Measurements from ENCODE around the gene SLC4A2.

Gene SLC4A2

GRCh38 chr7:151078233-151079040, 19.0 kb downstream of the SLC4A2 start:
- H3K23ac ChIP-seq (ENCODE audit: low read depth, low read length, poor library complexity) = peak overlapping the region; percentile 85
- H3K27ac ChIP-seq (replicated peaks; ENCODE audit: low read length) = peak overlapping the region; percentile 46
- peak overlapping the region; percentile 49 for H2BK15ac ChIP-seq (ENCODE audit: low read length)
- peak overlapping the region; percentile 75 for H2BK5ac ChIP-seq (ENCODE audit: low read length)
- no peak overlapping the region for H4K91ac ChIP-seq (ENCODE audit: low read depth, low read length, poor library complexity)
- no peaks in the 10 kb centered on the region for H3K27me3 ChIP-seq (ENCODE audit: control insufficient read depth in 3 of 3, insufficient read depth in 3 of 3, low read depth in 1 of 3, low read length in 3 of 3)
- no peak overlapping the region for H2BK120ac ChIP-seq (ENCODE audit: low read depth, low read length)
- no peak overlapping the region for H4K8ac ChIP-seq (ENCODE audit: low read depth, low read length)
- H3K36me3 ChIP-seq (replicated peaks in 1 of 2; ENCODE audit: control insufficient read depth in 2 of 2, insufficient read depth in 2 of 2, low read length in 2 of 2) = peaks cover 26 to 67% of the 10 kb centered on the region in 2 donors
- no peak overlapping the region for H3K9ac ChIP-seq (ENCODE audit: low read depth, low read length, poor library complexity)
- DNase-seq (ENCODE audit: low spot score) = no peak
- H3K18ac ChIP-seq (ENCODE audit: low read length) = peak overlapping the region; percentile 28
- H2BK12ac ChIP-seq (ENCODE audit: low read length) = no peak overlapping the region
- peaks cover 0 to 3% of the 10 kb centered on the region in 2 donors for H3K9me3 ChIP-seq (replicated peaks in 1 of 2; ENCODE audit: control insufficient read depth in 2 of 2, insufficient read depth in 1 of 2, low read depth in 1 of 2, low read length in 2 of 2)
- H3K79me1 ChIP-seq (ENCODE audit: low read depth, low read length) = peaks cover 19% of the 10 kb centered on the region
- WGBS, 2 donors (ENCODE audit: extremely low coverage in 2 of 2, insufficient read length in 2 of 2, insufficient replicate concordance in 1 of 2) = no CpG with 5 or more reads among the region's 22 CpGs
- peaks cover 25 to 31% of the 10 kb centered on the region in 2 donors for H3K4me1 ChIP-seq (ENCODE audit: control insufficient read depth in 2 of 2, insufficient read depth in 1 of 2, low read depth in 1 of 2, low read length in 2 of 2)
- H3K4me2 ChIP-seq (ENCODE audit: insufficient read depth, low read length, poor library complexity, severe bottlenecking) = peak overlapping the region; percentile 11
- no peak overlapping the region for H3K14ac ChIP-seq (ENCODE audit: low read length)
- H2AK5ac ChIP-seq (ENCODE audit: low read depth, low read length) = peak overlapping the region; percentile 46
- peak overlapping the region in 1 of 2 donors; percentile 99 for H3K4me3 ChIP-seq (ENCODE audit: low read length in 2 of 2)
- H2AFZ ChIP-seq (ENCODE audit: low read length) = no peak overlapping the region
- no peak overlapping the region for H3K4ac ChIP-seq (ENCODE audit: low read length)

GRCh38 chr7:151079199-151079910, 20.0 kb downstream of the SLC4A2 start:
- Histone ChIP-seq H4K91ac (ENCODE audit: low read depth, low read length, poor library complexity) (no peak overlapping the region), H2BK5ac (ENCODE audit: low read length) (peak overlapping the region; percentile 87), H3K18ac (ENCODE audit: low read length) (no peak overlapping the region), H3K4me3 (ENCODE audit: low read length in 2 of 2) (peak overlapping the region; percentile 89 to 99), H3K4me1 (ENCODE audit: control insufficient read depth in 2 of 2, insufficient read depth in 1 of 2, low read depth in 1 of 2, low read length in 2 of 2) (peaks cover 28 to 31% of the 10 kb centered on the region in 2 donors), H2BK15ac (ENCODE audit: low read length) (no peak overlapping the region), H3K14ac (ENCODE audit: low read length) (no peak overlapping the region), H3K23ac (ENCODE audit: low read depth, low read length, poor library complexity) (peak overlapping the region; percentile 16), H3K27ac (replicated peaks; ENCODE audit: low read length) (no peak overlapping the region), H3K9ac (ENCODE audit: low read depth, low read length, poor library complexity) (no peak overlapping the region), H3K4me2 (ENCODE audit: insufficient read depth, low read length, poor library complexity, severe bottlenecking) (peak overlapping the region; percentile 96), H2AFZ (ENCODE audit: low read length) (no peak overlapping the region), H2AK5ac (ENCODE audit: low read depth, low read length) (peak overlapping the region; percentile 99), H2BK120ac (ENCODE audit: low read depth, low read length) (no peak overlapping the region), H3K27me3 (ENCODE audit: control insufficient read depth in 3 of 3, insufficient read depth in 3 of 3, low read depth in 1 of 3, low read length in 3 of 3) (peaks cover 0 to 2% (median 0%) of the 10 kb centered on the region in 3 experiments), H3K4ac (ENCODE audit: low read length) (no peak overlapping the region), H2BK12ac (ENCODE audit: low read length) (no peak overlapping the region), H4K8ac (ENCODE audit: low read depth, low read length) (peak overlapping the region; percentile 89), H3K9me3 (replicated peaks in 1 of 2; ENCODE audit: control insufficient read depth in 2 of 2, insufficient read depth in 1 of 2, low read depth in 1 of 2, low read length in 2 of 2) (peaks cover 0 to 3% of the 10 kb centered on the region in 2 donors), H3K36me3 (replicated peaks in 1 of 2; ENCODE audit: control insufficient read depth in 2 of 2, insufficient read depth in 2 of 2, low read length in 2 of 2) (peaks cover 20 to 58% of the 10 kb centered on the region in 2 donors), H3K79me1 (ENCODE audit: low read depth, low read length) (peaks cover 19% of the 10 kb centered on the region)
- no peak for DNase-seq (ENCODE audit: low spot score)
- no CpG with 5 or more reads among the region's 27 CpGs for WGBS, 2 donors (ENCODE audit: extremely low coverage in 2 of 2, insufficient read length in 2 of 2, insufficient replicate concordance in 1 of 2)

GRCh38 chr7:151080067-151080521, 20.7 kb downstream of the SLC4A2 start:
- WGBS, 2 donors (ENCODE audit: extremely low coverage in 2 of 2, insufficient read length in 2 of 2, insufficient replicate concordance in 1 of 2) = no CpG with 5 or more reads among the region's 31 CpGs

More at GRCh38 chr7:151080067-151080521, 20.7 kb downstream of the SLC4A2 start:
- Histone ChIP-seq H3K27me3 (ENCODE audit: control insufficient read depth in 3 of 3, insufficient read depth in 3 of 3, low read depth in 1 of 3, low read length in 3 of 3) (peaks cover 0 to 2% (median 0%) of the 10 kb centered on the region in 3 experiments), H3K36me3 (replicated peaks in 1 of 2; ENCODE audit: control insufficient read depth in 2 of 2, insufficient read depth in 2 of 2, low read length in 2 of 2) (peaks cover 14 to 51% of the 10 kb centered on the region in 2 donors), H4K8ac (ENCODE audit: low read depth, low read length) (peak overlapping the region; percentile 92), H2BK12ac (ENCODE audit: low read length) (peak overlapping the region; percentile 54), H3K14ac (ENCODE audit: low read length) (peak overlapping the region; percentile 89), H3K27ac (replicated peaks; ENCODE audit: low read length) (peak overlapping the region; percentile 61), H3K9ac (ENCODE audit: low read depth, low read length, poor library complexity) (peak overlapping the region; percentile 100), H2BK15ac (ENCODE audit: low read length) (peak overlapping the region; percentile 97), H3K4me1 (ENCODE audit: control insufficient read depth in 2 of 2, insufficient read depth in 1 of 2, low read depth in 1 of 2, low read length in 2 of 2) (peaks cover 28 to 32% of the 10 kb centered on the region in 2 donors), H3K4me2 (ENCODE audit: insufficient read depth, low read length, poor library complexity, severe bottlenecking) (peak overlapping the region; percentile 96), H2AFZ (ENCODE audit: low read length) (peak overlapping the region; percentile 95), H3K9me3 (replicated peaks in 1 of 2; ENCODE audit: control insufficient read depth in 2 of 2, insufficient read depth in 1 of 2, low read depth in 1 of 2, low read length in 2 of 2) (peaks cover 0 to 3% of the 10 kb centered on the region in 2 donors), H2BK5ac (ENCODE audit: low read length) (peak overlapping the region; percentile 87), H3K23ac (ENCODE audit: low read depth, low read length, poor library complexity) (peak overlapping the region; percentile 91), H3K79me1 (ENCODE audit: low read depth, low read length) (peaks cover 19% of the 10 kb centered on the region), H3K18ac (ENCODE audit: low read length) (peak overlapping the region; percentile 98), H3K4ac (ENCODE audit: low read length) (peak overlapping the region; percentile 76), H3K4me3 (ENCODE audit: low read length in 2 of 2) (peak overlapping the region; percentile 89 to 99), H4K91ac (ENCODE audit: low read depth, low read length, poor library complexity) (peak overlapping the region; percentile 97), H2AK5ac (ENCODE audit: low read depth, low read length) (peak overlapping the region; percentile 99), H2BK120ac (ENCODE audit: low read depth, low read length) (peak overlapping the region; percentile 76)
- no peak for DNase-seq (ENCODE audit: low spot score)
